ENCODE results near the gene IGSF9B.

IGSF9B gene

DNA sequence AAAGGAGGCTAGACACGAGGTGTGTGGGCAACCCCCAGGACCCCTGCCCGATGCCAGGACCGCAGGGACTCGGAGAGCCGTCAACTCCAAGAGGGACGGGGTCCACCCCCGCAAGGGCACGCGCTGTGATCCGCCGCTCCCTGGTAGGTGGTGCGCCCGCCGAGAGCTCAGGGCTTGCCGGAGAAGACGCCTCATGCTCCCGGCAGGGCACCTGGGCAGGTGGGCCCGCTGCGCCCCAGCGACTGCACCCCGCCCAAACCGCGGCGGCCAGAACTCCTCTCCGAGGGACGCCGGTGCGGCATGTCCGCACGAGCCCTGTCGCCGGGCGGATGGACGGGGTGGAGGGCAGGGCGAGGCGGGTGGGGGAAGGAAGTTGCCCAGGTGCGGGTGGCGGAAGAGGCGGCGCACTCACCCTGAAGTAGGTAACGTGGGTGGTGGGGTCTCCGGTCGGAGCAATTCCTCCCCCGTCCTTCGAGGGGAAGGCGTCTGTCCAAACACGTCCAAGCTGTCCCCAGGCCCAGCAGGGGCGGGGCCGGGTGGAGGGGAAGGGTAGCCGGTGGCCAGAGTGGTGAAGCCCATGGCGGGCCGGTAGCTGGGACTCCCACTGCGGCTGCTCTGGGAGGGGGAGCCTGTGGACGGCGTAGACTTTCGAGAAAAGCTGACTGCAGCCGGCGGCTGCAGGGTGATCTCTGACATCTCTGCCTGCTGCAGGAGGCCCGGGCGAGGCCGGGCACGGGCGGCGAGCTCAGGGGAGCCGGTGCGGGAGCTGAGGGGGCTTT is 37.2 kb downstream of the IGSF9B start:
- Mint-ChIP-seq H3K4me1 (no peaks in the 10 kb centered on the region), H3K27ac (no peak overlapping the region), H3K4me3 (no peak overlapping the region), H3K36me3 (ENCODE audit: low read depth) (peaks cover 17% of the 10 kb centered on the region), H3K27me3 (ENCODE audit: low read depth) (peaks cover 24% of the 10 kb centered on the region), H3K9me3 (no peaks in the 10 kb centered on the region)
- TF ChIP-seq, protein P1, sequence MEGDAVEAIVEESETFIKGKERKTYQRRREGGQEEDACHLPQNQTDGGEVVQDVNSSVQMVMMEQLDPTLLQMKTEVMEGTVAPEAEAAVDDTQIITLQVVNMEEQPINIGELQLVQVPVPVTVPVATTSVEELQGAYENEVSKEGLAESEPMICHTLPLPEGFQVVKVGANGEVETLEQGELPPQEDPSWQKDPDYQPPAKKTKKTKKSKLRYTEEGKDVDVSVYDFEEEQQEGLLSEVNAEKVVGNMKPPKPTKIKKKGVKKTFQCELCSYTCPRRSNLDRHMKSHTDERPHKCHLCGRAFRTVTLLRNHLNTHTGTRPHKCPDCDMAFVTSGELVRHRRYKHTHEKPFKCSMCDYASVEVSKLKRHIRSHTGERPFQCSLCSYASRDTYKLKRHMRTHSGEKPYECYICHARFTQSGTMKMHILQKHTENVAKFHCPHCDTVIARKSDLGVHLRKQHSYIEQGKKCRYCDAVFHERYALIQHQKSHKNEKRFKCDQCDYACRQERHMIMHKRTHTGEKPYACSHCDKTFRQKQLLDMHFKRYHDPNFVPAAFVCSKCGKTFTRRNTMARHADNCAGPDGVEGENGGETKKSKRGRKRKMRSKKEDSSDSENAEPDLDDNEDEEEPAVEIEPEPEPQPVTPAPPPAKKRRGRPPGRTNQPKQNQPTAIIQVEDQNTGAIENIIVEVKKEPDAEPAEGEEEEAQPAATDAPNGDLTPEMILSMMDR (IDR thresholded peaks at IDR 0.05; ENCODE audit: unreplicated experiment in 3 of 3), result no peak

DNA sequence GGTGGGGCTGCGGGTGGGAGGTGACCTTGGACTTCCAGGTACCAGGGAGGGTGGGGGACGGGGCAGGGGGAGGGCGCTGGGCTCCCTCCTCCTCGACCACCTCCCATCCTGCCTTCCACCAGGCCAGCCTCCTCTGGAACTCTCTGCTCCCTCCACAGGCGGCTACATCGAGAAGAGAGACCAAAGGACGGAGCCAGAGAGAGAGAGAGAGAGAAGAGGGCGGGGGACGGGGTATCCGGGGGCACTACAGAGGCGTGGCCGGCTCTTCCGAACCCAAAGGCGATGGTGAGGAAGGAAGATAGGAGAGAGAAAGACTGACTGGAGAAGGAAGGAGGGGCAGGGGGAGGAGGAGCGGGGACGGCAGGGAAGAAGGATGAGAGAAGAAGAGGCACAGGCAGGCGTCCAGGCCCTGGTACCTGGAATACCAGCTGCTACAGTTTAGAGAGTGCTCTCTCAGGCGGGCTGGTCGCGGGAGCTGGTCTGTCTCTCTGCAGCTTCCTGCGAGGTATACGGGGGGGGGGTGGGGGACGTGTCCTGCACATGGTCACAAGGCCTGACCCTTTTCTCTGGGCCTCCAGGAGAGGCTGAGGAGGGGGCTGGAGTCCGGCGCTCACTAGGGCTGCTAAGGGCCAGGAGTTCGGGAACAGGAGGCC is 38.0 kb downstream of the IGSF9B start:
- H3K27ac Mint-ChIP-seq, result no peak overlapping the region
- H3K4me3 Mint-ChIP-seq, result peak overlapping the region in 2 of 3 experiments; percentile 32 to 70
- H3K27me3 Mint-ChIP-seq (ENCODE audit: low read depth), result peaks cover 24% of the 10 kb centered on the region
- no peaks in the 10 kb centered on the region for H3K9me3 Mint-ChIP-seq
- H3K36me3 Mint-ChIP-seq (ENCODE audit: low read depth), result peaks cover 10% of the 10 kb centered on the region
- H3K4me1 Mint-ChIP-seq, result no peaks in the 10 kb centered on the region
- TF ChIP-seq, protein P1 (IDR thresholded peaks at IDR 0.05; ENCODE audit: unreplicated experiment in 3 of 3), result no peak

DNA sequence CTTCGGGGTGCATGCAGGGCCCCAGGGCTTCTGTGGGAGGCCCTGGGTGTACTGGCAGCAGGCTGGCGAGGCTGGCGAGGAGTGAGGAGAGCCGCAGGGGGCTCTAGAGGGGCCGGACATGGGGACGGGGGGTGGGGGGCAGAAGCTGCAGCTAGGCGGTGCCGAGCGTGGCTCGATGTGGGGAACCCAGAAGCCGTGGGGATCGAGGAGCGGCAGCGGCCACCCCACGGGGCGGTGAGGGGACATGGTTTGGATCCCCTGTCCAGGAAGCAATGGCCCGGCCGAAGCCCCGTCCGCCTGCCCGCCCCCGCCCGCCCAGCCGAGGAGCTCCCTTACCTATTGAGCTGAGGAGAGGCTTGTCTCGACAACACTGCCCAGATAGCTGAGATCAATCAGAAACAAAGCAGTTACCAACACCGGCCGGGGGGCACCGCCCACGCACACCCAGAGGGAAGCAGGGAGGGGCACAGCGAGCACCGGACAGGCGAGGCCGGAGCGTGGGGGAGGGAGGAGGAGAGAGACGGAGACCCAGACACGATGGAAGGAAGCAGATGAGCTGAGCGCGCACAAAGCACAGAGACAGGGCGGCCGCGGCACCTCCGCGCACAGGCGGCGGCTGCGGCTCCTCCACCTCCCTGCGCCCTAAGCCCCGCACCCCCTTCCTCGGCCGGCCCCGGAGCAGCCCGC is 38.7 kb downstream of the IGSF9B start:
- TF ChIP-seq, protein P1 (IDR thresholded peaks at IDR 0.05; ENCODE audit: unreplicated experiment in 3 of 3), result no peak
- H3K27ac Mint-ChIP-seq, result no peak overlapping the region

DNA sequence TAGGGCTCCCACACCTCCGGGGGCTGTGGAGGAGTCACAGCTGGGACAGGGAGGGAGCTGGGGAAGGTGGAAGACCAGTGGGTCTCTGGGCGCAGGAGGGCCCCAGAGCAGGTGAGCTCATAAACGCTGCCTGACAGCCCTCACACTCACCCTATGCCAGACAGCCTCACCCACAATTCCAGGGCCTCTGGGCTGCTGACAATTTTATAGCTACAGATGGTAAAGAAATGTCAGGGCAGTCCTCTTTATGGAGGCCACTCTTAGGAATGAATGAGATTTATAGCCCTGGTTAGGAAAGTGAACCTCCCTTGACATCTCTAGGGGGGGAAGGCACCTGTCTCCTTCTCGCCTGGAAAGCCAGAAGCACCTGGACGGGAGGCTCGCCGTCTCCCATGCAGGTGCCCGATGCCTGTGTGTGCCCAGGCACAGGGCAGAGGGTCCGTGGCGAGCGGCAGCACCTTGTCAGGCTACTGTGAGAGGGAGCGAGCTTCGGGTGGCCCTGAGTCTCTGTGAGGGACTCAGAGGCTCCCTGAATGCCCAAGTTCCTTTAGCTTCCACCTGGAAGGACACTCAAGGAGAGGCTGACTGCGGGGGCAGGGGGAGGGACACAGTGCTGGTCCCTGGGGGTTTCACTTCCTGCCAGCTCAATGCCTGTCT is 39.9 kb downstream of the IGSF9B start:
- Mint-ChIP-seq H3K4me1 (no peaks in the 10 kb centered on the region), H3K27me3 (ENCODE audit: low read depth) (peaks cover 33% of the 10 kb centered on the region), H3K4me3 (no peak overlapping the region), H3K27ac (no peak overlapping the region), H3K36me3 (ENCODE audit: low read depth) (peaks cover 12% of the 10 kb centered on the region), H3K9me3 (no peaks in the 10 kb centered on the region)
- TF ChIP-seq, protein P1 (IDR thresholded peaks at IDR 0.05; ENCODE audit: unreplicated experiment in 3 of 3), result no peak

More for the DNA sequence above, 38.7 kb downstream of the IGSF9B start:
- Mint-ChIP-seq H3K36me3 (ENCODE audit: low read depth) (peaks cover 10% of the 10 kb centered on the region), H3K9me3 (no peaks in the 10 kb centered on the region), H3K27me3 (ENCODE audit: low read depth) (peaks cover 28% of the 10 kb centered on the region), H3K4me1 (no peaks in the 10 kb centered on the region), H3K4me3 (peak overlapping the region in 2 of 3 experiments; percentile 23 to 61)

DNA sequence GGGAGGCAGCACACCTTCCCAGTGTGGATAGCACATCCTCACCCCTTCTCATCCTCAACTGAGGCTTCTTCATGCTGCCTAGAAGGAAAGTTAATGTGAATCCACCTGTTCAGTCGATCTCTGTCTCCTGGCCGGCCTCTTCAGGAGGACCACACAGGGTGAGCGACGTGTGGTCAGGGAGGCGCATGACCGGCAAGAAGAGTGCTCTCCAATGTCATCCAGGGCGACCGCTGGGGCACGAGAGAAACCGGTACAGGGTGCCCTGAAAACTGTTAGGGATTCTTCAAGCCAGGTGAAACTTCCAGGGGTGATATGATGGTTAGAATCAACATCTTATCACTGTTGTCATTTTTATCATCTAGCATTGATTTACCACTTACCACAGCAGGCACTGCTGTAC is 43.0 kb downstream of the IGSF9B start:
- Mint-ChIP-seq H3K36me3 (ENCODE audit: low read depth) (peaks cover 4% of the 10 kb centered on the region), H3K4me1 (no peaks in the 10 kb centered on the region), H3K4me3 (no peak overlapping the region), H3K27me3 (ENCODE audit: low read depth) (peaks cover 29% of the 10 kb centered on the region), H3K9me3 (no peaks in the 10 kb centered on the region), H3K27ac (no peak overlapping the region)
- TF ChIP-seq, protein P1 (IDR thresholded peaks at IDR 0.05; ENCODE audit: unreplicated experiment in 3 of 3), result no peak
